CD4-positive, alpha-beta T cell treated with Interferon gamma for 1 hour (primary cell): ENCODE measurements around the gene MLPH.

Experiments used
- DNase-seq: peaks from one replicate; pipeline ENCODE4 v3.0.0-alpha.2; 2020

Gene MLPH

DNA sequence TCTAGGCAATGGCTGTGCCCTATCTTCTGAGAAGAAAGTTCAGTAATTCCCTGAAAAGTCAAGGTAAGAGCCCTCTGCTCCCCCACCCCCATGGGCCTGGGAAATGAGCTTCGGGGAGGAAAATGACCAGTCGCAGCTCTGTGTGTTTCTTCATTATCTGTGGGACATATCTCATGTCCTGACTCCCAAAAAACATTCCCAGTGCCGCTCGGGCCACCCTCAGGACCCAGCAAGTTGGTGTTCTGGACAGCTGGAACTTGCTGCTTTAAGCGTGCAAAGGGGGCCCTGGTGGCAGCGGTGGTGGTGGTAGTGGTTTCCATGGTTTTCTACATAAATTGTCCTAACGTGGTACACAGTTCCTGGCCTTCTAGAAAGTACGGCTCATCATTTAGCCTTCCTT is 62.2 kb downstream of the MLPH start:
- no peak for DNase-seq

DNA sequence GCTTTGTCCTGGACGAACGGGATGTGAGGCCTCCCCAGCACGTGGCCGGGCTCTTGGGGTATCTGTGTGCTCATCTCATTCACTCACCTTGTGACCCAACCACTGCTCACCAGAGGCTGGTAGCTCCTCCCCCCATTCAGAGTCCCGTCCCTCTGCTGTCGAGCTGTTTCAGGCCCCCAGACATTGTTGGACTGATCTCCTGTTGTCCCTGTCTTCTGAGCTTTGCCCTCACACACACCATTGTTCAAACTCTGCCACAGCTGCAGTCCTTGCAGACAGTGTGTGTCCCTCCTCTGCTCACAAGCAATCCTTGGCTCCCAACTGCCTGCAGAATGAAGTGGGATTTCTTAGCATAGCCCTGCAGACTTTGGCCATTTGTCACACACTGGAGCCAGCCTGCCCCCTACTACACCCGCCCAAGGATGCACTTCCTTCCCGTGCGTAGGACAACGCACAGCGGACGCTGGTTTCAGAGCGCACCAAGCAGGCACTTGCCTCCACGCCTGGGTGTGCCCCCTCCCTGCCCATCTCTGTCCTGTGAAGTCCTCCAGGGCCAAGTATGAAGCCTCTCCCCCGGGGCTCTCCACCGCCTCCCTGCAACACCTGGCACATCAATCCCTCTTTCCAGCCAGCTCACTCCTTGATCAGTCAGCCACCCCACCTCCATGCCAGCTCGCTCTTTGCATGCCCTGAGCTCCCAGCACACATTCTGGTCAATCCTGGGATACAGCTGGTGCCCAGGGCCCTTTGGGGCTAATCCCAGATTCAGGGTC is 62.8 kb downstream of the MLPH start:
- no peak for DNase-seq

DNA sequence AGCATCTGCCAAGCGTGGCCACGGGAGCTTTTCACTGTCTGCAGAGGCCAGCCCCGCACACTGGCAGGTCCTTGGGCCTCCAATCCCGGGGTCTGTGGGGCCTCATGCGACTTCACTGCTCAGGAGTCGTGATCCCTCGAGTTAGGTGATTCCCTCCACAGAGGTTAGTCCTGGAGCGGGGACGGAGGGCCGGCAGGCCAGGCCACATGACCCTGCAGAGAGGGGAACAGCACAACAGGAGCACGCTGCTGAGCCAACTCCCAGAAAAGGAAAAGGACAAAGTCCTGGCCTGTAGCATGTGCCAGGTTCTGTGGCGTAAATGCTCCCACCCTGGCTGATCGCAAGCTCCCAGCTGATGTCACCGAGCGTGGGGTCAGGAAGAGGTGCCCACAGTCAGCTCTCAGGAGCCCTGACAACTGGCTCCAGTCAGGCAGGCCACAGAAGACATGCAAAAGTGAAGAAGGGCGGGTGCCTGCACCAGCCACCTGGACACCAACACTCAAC is 64.1 kb downstream of the MLPH start:
- DNase-seq = no peak

DNA sequence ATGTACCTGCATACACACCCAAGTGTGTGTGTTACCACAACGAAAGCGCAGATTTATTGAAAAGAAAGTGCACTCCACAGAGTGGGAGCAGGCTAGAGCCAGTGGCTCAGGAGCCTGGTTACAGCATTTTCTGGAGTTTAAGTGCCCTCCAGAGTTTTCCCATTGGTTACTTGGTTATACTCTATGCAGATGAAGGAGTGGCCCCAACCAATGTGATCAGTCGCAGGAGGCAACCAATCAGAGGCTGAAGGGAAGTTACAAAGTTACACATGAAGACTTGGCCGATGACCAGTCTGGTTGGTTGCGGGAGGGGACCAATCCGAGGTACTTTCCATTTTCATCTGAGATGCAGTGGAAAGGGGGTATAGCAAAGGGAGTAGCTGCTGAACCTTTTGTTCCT is 65.9 kb downstream of the MLPH start:
- DNase-seq = no peak

DNA sequence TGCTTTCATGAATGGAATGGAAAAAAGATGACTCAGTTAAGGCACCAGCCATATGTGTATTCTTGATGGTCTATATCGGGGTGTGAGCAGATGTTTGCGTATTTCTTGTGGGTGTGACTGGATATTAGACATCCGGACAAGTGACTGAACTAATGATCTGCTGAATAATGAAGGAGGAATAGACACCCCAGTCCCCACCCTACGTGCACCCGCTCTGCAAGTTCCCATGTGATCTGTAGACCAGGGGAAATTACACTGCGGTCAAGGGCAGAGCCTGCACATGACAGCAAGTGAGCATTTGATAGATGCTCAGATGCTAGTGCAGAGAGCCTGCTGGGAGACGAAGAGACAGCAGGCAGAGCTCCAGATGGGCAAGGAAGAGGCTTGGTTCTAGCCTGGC is 66.9 kb downstream of the MLPH start:
- no peak for DNase-seq

DNA sequence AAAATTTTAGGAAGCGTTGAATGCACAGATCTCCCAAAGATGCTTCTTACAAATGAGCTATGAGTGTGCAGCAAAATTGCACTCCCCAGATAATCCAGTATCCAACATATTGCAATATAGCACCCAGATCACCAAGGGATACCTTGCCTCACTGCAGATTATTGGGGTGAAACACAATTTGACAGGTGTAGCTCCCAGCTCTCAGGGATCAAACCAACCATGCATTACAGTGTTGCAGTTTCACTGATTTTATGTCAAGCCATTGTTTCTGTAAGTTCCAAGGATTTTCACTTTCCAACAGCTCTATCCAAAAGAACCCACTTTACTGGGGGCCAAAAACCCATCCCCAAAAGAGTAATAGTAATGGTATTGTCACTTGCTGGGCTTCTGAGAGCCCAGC is 68.5 kb downstream of the MLPH start:
- no peak for DNase-seq

DNA sequence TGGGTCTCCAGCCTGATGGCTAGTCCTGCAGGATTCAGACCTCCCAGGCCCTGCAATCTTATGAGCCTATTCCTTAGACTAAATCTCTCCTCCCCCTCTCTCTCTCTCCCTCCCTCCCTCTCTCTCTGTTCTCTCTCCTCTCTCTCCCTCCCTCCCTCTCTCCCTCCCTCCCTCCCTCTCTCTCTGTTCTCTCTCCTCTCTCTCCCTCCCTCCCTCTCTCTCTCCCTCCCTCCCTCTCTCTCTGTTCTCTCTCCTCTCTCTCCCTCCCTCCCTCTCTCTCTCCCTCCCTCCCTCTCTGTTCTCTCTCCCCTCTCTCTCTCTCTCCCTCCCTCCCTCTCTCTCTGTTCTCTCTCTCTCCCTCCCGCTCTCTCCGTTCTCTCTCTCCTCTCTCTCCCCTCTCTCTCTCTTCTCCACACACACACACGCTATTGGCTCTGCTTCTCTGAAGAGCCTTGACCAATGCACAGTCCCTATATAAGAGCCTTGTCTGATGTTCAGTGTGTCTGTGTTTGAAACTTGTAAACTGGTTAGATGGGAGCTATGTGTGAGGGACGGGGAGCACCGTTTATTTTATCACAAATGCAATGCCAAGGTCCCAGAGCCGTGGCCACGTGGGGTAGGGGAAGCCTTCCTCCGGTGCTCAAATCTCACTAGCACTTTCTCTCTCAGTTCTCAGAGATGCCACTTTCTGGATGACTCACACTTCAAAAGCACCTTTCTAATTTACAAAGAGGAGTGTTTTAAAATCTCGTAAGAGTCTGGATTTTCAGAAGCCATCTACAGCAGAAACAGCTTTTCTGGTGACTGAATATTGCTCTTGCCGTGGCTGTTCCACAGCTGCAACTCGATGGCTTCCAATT is 70.0 kb downstream of the MLPH start:
- DNase-seq = no peak

DNA sequence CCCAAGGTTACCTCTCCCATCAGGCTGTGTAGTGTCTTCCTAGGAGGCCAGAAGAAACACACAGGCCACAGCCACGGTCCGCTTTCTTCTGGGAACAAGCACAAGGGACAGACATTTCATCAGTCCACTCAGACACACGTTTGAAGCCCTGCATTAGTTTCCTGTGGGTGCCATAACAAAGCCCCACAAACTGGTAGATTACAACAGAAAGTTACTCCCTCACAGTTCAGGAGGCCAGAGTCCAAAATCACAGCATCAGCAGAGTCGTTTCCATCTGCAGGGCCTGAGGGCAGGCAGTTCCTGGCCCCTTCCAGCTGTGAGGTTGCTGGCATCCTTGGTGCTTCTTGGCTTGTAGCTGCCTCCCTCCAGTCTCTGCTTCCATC is 70.6 kb downstream of the MLPH start:
- no peak for DNase-seq

DNA sequence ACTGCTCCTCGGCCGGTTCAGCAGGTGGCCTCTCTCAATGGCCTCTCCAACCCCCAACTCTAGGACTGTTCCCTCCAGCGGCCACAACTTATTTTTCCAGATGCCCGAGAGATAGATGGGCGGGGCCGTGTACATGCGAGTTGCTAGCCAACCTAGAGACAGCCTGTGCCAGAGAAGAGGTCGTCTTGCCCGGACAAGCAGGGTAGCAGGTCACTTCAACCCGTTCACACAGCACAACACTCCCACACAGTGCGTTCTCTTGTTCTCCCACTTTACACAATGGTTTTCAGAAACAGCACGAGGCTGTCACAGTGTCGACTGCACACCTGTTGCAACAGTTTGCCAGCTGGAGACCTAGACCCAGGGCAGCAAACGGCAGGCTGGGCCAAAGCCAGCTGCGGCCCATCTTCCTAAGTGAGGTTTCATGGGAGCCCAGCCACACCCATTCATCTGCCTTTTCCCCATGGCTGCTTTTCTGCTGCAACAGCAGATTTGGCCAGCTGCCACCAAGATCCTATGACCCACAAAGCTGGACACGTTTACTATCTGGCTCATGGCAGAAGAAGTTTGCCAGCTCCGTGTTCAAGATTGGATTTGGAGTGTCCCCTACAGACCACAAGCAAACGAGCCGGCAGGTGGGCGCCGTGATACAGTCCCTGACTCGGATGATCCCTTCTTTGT is 72.0 kb downstream of the MLPH start:
- no peak for DNase-seq

DNA sequence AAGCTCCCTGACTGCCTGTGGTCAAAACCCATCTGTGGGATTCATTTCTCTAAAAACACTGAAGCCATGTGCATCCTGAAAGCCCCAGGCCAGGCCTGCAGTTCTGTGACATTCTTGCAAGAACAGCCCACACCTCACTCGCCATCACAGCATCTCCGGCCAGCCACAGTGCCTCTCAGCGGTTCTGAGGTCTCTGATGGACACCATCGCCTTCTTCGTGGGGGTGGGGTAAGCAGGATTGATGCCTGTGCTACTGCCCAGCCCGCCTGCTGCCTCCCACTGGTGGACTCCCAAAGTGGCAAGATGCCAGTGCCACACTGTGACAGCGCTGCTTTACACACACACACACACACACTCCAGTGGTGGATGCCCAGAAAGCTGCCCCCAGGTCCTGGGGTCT is 74.2 kb downstream of the MLPH start:
- DNase-seq = no peak

DNA sequence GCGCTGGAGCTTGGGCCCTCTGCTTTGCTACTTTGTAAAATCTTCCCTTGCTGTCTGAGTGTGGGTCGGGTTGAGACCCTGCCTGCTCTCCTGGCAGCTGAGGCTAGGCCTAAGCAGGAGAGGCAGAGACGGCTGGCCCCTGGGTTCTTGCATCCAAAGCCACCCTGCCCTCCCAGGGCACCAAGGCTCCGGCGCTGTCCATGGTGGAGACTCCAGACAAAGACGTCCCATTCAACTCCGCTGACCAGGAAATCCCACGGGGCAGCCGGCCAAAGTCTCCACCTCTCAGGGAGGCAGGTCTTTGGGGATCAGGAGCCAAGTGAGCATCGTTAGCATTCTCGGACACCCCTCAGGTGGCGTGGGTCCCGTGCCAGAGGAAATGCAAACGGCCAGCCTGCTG is 76.8 kb downstream of the MLPH start:
- no peak for DNase-seq

DNA sequence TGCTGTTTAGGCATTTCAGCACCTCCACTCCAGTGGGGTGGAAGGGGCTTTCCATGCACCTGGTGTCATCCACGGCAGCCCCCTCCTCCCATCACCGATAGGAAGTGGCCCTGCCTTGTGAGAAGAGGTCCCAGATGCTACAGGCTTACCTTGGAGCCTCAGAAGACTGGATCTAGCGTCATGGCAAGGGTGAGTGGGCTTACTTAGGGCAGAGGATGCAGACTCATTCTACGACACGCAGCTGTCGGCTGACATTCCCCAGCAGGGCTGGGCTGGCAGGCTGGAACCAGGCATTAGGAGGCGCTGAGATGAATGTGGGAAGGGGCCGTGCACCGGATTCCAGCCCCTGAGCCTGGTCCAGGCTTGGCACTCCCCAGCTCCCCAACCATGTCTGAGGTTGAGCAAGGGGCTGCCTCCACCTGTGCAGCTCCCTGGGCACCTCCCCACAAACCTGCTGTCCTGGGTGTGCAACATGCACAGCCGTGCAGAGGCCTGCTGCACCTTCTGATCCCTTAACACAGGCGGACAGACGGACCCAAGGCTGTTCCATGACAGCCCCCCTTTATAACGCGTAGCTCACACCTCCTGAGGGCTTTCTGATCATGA is 77.6 kb downstream of the MLPH start:
- no peak for DNase-seq

DNA sequence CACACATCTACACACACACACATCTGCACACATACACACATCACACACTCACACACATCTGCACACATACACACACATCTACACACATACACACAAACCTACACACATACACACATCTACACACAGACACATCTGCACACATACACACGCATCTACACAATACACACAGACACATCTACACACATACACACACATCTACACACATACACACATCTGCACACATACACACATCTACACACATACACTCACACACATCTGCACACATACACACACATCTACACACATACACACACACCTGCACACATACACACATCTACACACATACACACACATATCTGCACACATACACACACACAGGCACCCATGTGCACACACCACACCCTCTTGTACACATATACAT is 78.9 kb downstream of the MLPH start:
- DNase-seq = no peak

DNA sequence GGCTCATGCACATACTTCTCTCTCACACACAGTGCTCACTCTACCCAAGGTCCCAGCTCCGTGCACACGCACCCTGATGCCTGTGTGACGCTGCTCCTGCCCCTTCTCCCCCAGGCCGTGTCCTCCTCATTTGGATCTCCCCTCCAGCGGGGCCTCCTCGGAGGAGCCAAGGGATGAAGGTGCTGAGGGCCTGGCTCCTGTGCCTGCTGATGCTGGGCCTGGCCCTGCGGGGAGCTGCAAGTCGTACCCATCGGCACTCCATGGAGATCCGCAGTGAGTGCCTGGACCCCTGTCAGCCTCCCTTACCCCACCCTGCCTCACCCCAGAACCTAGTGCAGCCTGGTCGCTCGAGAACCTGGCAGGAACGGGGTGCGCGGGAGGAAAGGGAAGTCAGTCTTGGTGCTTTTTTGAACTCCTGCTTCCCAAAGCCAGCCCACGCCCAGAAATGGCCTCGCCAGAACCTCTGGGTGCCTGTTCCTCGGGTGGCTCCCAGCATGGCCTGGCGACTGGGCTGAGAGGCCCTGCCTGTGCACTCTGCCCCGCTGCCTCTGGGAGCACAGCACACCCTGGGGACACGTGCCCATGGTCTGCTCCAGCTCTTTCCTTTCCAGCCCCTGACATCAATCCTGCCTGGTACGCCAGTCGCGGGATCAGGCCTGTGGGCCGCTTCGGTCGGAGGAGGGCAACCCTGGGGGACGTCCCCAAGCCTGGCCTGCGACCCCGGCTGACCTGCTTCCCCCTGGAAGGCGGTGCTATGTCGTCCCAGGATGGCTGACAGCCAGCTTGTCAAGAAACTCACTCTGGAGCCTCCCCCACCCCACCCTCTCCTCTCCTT is 79.6 kb downstream of the MLPH start, which contains the start of gene PRLH:
TSS of gene PRLH (plus strand) at position 174 of the 835 bp plus-strand sequence. CDS start at position 174, 0 bp downstream.
- DNase-seq = no peak

DNA sequence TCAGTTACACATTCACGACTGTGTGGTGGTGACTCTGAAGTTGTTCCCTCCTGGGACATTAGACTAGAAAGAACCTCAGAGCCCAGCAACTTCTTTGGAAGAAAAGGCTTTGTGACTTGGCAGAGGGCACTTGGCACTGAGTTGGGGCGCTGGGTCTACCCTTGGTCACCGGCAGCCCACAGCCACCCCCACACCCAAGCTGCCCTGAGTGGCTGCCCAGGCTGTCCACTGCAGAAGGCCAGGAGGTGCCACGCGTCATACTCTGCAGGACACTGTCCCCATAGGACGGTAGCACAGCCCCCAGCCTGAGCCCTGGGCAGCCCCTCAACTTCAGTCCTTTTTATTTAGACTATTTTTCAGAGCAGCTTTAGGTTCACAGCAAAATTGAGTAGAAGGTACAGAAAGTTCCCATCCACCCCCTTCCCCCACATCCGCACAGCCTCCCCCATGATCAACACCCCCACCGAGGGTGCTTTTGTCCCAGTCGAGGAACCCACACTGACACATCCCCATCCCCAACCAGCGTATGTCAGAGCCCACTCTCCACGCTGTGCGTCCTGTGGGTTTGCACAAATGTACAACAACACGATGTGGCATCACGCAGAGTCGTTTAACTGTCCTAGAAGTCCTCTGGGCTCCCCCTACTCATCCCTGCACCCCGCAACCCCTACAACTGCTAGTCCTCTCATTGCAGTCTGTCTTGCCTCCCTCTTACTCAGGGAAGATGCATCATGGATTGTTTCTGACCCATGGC is 80.4 kb downstream of the MLPH start:
- DNase-seq = no peak

DNA sequence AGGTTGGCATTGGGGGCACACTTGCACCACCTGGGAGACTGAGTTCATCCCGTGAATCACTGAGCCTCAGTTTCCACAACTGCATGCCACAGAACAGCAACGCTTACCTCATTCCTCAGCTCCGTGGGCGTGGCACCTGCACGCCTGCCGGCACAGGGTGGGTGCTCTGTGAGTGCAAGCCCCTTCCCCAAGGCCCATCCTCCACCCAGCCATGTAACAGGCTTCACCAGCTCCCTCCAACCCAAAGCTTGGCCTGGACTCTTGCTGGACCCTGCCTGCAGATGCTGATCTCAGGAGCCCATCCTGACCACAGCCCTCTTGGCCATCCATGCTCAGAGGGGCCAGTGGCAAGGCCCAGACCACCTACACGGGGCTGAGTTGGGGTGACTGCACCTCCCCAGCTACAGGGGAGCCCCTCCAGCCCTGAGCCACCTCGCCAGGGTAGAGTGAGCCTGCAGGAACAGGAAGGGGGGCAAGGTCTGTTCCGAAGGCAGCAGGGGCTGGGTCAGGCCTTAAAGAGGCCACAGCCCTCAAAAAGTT is 81.1 kb downstream of the MLPH start:
- no peak for DNase-seq

DNA sequence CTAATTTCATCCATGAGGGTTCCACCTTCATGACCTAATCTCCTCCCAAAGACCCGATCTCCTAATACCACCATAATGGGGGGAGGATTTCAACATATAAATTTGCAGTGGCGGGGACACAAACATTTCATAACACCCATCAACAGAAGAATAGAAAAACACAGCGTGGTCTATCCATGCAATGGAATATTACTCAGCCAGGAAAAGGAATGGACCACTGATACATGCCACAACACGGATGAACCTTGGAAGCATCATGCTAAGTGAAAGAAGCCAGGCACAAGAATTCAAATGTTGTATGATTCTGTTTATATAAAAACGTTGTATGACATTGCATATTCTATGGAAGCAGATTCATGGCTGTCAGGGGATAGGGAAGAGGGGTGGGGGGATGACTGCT is 82.0 kb downstream of the MLPH start:
- no peak for DNase-seq

DNA sequence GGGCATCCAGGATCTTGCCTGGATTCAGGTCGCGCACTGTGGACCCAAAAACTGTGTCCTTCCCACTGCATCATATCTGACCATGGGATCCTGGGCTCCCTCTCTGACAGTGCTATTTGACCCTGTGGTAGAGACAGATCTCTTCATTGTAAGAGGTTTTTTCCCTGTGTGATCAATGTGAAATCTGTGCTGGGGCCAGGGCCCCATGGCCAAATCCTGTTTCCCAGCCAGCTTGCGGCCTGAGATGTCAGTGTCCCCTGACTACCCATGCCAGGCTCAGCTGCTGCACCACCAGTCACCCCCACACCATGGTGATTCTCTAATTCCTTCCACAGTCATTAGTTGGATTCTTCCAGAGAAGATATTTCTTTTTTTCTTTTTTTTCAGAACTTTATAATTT is 82.8 kb downstream of the MLPH start:
- no peak for DNase-seq

DNA sequence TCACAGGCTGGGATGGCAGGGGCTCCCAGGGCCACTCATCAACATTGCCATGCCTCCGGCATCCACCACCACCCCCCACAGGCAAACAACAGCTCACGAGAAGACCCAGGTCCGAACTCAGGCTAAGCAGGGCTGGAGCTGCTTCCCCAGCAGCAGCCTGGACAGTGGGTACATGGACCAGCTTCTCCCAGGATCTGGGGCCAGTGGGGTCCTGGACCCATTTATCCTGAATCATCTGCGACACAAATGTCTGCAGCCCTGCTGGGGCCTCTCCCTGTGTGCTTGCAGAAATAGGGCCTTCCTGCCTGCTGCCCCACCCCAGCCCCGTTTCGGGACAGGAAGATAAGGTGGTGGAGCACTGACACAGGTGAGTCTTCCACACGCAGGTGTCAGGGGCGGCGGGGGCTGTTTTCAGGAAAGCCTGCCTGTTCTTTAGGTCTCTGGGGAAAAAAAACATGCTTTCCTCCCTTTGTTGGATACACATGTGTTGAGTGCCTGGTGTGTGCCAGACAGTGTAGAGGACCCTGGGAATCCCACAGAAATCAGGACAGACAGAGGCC is 83.8 kb downstream of the MLPH start:
- DNase-seq = no peak

DNA sequence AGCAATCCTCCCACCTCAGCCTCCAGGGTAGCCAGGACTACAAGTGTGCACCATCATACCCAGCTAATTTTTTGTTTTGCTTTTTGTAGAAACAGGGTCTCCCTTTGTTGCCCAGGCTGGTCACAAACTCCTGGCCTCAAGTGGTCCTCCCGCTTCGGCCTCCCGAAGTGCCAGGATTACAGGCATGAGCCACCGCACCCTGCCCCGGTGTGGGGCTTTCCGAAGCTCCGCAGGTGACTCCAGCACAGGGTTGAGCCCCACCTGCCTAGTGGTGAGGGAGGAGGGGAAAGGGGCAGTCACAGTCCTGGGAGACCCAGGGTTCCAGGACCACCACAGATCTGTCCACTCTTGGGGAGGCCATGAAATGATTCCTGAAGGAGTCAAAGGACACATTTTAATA is 84.5 kb downstream of the MLPH start:
- DNase-seq = no peak
